K562 (cell line): ENCODE data around the gene UBE2J2.

ENCODE experiments used
- CTCF ChIP-seq, 3 experiments: IDR thresholded peaks in 2 of 3; conservative IDR thresholded peaks in 1 of 3; 2 replicates each; pipeline ENCODE4 v1.5.1; 2011 to 2012; ENCODE audit warnings: low read length in 3 of 3, mild to moderate bottlenecking in 3 of 3, control low read depth in 2 of 3, improper control_type of control experiment in 1 of 3, inconsistent platforms in 1 of 3, low read depth in 1 of 3, mixed read lengths in 1 of 3, moderate library complexity in 1 of 3; ENCODE audit not compliant: insufficient read depth in 2 of 3
- KDM5B ChIP-seq: fragments of 200-600 bp; sonication (generic); IDR thresholded peaks from 2 replicates; pipeline ENCODE4 v1.6.1; 2012; ENCODE audit warnings: low read depth, mild to moderate bottlenecking, moderate library complexity, low read length, control low read depth, inconsistent platforms; ENCODE audit not compliant: insufficient replicate concordance
- L3MBTL2 ChIP-seq: fragments of 450-650 bp; IDR thresholded peaks from 2 replicates; pipeline ENCODE4 v1.6.1; 2016; ENCODE audit warnings: mild to moderate bottlenecking, moderate library complexity
- XRCC5 ChIP-seq: fragments of 200-400 bp; formaldehyde crosslinking; IDR thresholded peaks from 2 replicates; pipeline ENCODE4 v1.6.1; 2017; ENCODE audit warnings: low read depth, mild to moderate bottlenecking, low read length
- ZNF24 ChIP-seq: fragments of 450-650 bp; IDR thresholded peaks from 2 replicates; pipeline ENCODE4 v1.6.1; 2016

GRCh38 chr1:1287288-1288110, 13.8 kb upstream of the UBE2J2 start:
- no peak for TF ChIP-seq CTCF (IDR thresholded peaks at IDR 0.05 in 2 of 3, conservative IDR thresholded peaks at IDR 0.05 in 1 of 3; ENCODE audit: insufficient read depth in 2 of 3, low read depth in 1 of 3, low read length in 3 of 3)
- TF ChIP-seq ZNF24: no peak
- no peak for TF ChIP-seq L3MBTL2
- TF ChIP-seq KDM5B: no peak
- TF ChIP-seq XRCC5: no peak
